ENCODE results near the gene SORCS2.

The SORCS2 gene

DNA sequence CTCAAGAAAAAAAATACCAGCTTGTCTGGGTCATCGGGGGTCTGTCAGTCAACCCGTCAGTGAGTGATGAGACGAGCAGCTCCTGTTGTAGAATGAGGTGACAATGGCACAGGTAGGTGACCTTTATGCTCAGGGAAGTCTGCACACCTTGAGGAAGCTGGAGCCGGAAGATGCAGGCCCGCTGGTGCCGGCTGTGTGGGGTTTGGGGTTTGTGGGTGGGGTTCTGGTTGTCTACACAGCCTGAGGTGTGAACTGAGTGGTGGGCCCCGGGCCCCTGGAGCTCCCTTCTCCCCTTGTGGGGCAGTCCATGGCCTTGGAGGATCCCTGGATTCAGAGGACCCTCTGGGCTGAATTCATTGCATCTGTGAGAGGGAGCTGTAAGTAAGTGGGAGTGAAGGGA is 75.5 kb downstream of the SORCS2 start:
- no peak overlapping the region for H3K18ac ChIP-seq (ENCODE audit: low read length)
- H2AFZ ChIP-seq (ENCODE audit: insufficient read depth, low read length, poor library complexity): no peak overlapping the region
- no peaks in the 10 kb centered on the region for H3K79me1 ChIP-seq (ENCODE audit: low read length)
- H3K4me1 ChIP-seq (ENCODE audit: control insufficient read depth in 1 of 2, insufficient read depth in 2 of 2, low read length in 2 of 2): no peaks in the 10 kb centered on the region
- no peak overlapping the region for H2BK120ac ChIP-seq (ENCODE audit: insufficient read depth, low read length, poor library complexity)
- H4K91ac ChIP-seq (ENCODE audit: low read depth, low read length): no peak overlapping the region
- no peak overlapping the region for H2BK5ac ChIP-seq (ENCODE audit: low read depth, low read length, poor library complexity)
- no peak overlapping the region for H3K4ac ChIP-seq (ENCODE audit: low read depth, low read length)
- H3K36me3 ChIP-seq (ENCODE audit: control insufficient read depth in 1 of 2, insufficient read depth in 2 of 2, low read length in 2 of 2): no peaks in the 10 kb centered on the region
- H3K27me3 ChIP-seq (ENCODE audit: insufficient read depth, low read length): no peaks in the 10 kb centered on the region
- H3K79me2 ChIP-seq (ENCODE audit: control insufficient read depth, insufficient read depth, low read length, poor library complexity): no peaks in the 10 kb centered on the region
- H2AK5ac ChIP-seq (ENCODE audit: low read length): no peak overlapping the region
- no peak overlapping the region for H3K4me2 ChIP-seq (ENCODE audit: low read length)
- no peak for DNase-seq
- no peak overlapping the region for H3K4me3 ChIP-seq (ENCODE audit: low read depth, low read length)
- H3K27ac ChIP-seq (ENCODE audit: low read depth, low read length): no peak overlapping the region
- H3K14ac ChIP-seq (ENCODE audit: low read length): no peak overlapping the region
- H4K8ac ChIP-seq (ENCODE audit: low read depth, low read length): no peak overlapping the region
- H2BK12ac ChIP-seq (ENCODE audit: low read length): no peak overlapping the region
- no peak overlapping the region for H3K23ac ChIP-seq (ENCODE audit: low read length)
- H4K12ac ChIP-seq (ENCODE audit: low read depth, low read length): no peak overlapping the region
- H3K9ac ChIP-seq (ENCODE audit: low read length): no peak overlapping the region
- H3K9me3 ChIP-seq (ENCODE audit: insufficient read depth, low read depth, low read length): peaks cover 4% of the 10 kb centered on the region
- WGBS (ENCODE audit: extremely low coverage, insufficient coverage, insufficient read length): no CpG with 5 or more reads among the region's 7 CpGs

DNA sequence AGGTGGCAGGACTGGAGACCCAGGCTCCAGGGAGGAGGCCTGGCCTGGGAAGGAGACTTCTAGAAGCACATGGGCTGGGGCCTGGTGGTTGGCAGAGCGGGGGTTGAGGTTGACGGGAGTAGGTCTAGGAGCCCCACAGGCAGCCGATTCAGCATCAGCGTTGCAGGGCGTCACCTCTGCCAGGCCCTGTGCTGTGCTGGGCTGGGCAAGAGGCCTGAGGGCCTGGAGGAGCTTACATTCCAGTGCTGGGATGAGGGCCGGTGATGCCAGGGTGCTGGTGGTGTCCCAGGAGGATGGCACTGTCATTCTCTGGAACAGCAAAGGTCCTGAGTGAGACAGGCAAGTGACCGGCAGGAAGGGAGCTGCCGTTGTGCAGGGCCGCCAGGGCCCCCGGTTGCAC is 76.6 kb downstream of the SORCS2 start:
- WGBS (ENCODE audit: extremely low coverage, insufficient coverage, insufficient read length): no CpG with 5 or more reads among the region's 10 CpGs
- H3K27ac ChIP-seq (ENCODE audit: low read depth, low read length): no peak overlapping the region
- no peak overlapping the region for H2AK5ac ChIP-seq (ENCODE audit: low read length)
- no peak overlapping the region for H4K12ac ChIP-seq (ENCODE audit: low read depth, low read length)
- peaks cover 0 to 4% of the 10 kb centered on the region in 2 experiments for H3K4me1 ChIP-seq (ENCODE audit: control insufficient read depth in 1 of 2, insufficient read depth in 2 of 2, low read length in 2 of 2)
- H3K23ac ChIP-seq (ENCODE audit: low read length): no peak overlapping the region
- H3K4me3 ChIP-seq (ENCODE audit: low read depth, low read length): no peak overlapping the region
- no peak overlapping the region for H3K4ac ChIP-seq (ENCODE audit: low read depth, low read length)
- H3K18ac ChIP-seq (ENCODE audit: low read length): no peak overlapping the region
- H3K9me3 ChIP-seq (ENCODE audit: insufficient read depth, low read depth, low read length): peaks cover 4% of the 10 kb centered on the region
- no peaks in the 10 kb centered on the region for H3K36me3 ChIP-seq (ENCODE audit: control insufficient read depth in 1 of 2, insufficient read depth in 2 of 2, low read length in 2 of 2)
- no peak overlapping the region for H3K14ac ChIP-seq (ENCODE audit: low read length)
- no peaks in the 10 kb centered on the region for H3K27me3 ChIP-seq (ENCODE audit: insufficient read depth, low read length)
- H3K79me1 ChIP-seq (ENCODE audit: low read length): no peaks in the 10 kb centered on the region
- no peaks in the 10 kb centered on the region for H3K79me2 ChIP-seq (ENCODE audit: control insufficient read depth, insufficient read depth, low read length, poor library complexity)
- no peak overlapping the region for H2AFZ ChIP-seq (ENCODE audit: insufficient read depth, low read length, poor library complexity)
- H3K4me2 ChIP-seq (ENCODE audit: low read length): no peak overlapping the region
- H2BK12ac ChIP-seq (ENCODE audit: low read length): no peak overlapping the region
- no peak overlapping the region for H3K9ac ChIP-seq (ENCODE audit: low read length)
- H4K8ac ChIP-seq (ENCODE audit: low read depth, low read length): no peak overlapping the region
- H2BK5ac ChIP-seq (ENCODE audit: low read depth, low read length, poor library complexity): no peak overlapping the region
- H2BK120ac ChIP-seq (ENCODE audit: insufficient read depth, low read length, poor library complexity): no peak overlapping the region
- no peak for DNase-seq
- no peak overlapping the region for H4K91ac ChIP-seq (ENCODE audit: low read depth, low read length)

DNA sequence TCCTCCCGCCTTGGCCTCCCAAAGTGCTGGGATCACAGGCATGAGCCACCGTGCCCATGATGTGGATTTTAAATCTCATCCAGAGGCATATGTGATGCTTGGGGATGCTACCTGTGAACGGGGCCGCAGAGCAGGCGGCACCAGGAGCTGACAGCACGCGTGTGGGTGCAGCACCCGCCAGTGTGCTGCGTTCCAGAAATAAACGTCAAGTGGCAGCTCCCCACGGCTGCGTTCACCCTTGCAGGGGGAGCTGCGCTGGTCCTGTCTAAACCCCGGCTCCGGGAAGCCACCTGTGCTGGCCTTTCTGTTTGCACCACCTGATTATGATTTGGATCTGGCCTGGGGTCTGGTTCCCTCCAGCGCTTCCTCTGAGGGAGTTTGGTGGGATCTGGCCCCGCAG is 77.8 kb downstream of the SORCS2 start:
- no peaks in the 10 kb centered on the region for H3K36me3 ChIP-seq (ENCODE audit: control insufficient read depth in 1 of 2, insufficient read depth in 2 of 2, low read length in 2 of 2)
- H3K9ac ChIP-seq (ENCODE audit: low read length): no peak overlapping the region
- H2BK120ac ChIP-seq (ENCODE audit: insufficient read depth, low read length, poor library complexity): no peak overlapping the region
- no peak overlapping the region for H3K4me3 ChIP-seq (ENCODE audit: low read depth, low read length)
- no peak overlapping the region for H3K4ac ChIP-seq (ENCODE audit: low read depth, low read length)
- no peak overlapping the region for H2AFZ ChIP-seq (ENCODE audit: insufficient read depth, low read length, poor library complexity)
- no CpG with 5 or more reads among the region's 17 CpGs for WGBS (ENCODE audit: extremely low coverage, insufficient coverage, insufficient read length)
- H3K4me1 ChIP-seq (ENCODE audit: control insufficient read depth in 1 of 2, insufficient read depth in 2 of 2, low read length in 2 of 2): peaks cover 0 to 4% of the 10 kb centered on the region in 2 experiments
- H4K91ac ChIP-seq (ENCODE audit: low read depth, low read length): no peak overlapping the region
- no peak overlapping the region for H2BK12ac ChIP-seq (ENCODE audit: low read length)
- no peak overlapping the region for H3K4me2 ChIP-seq (ENCODE audit: low read length)
- no peak overlapping the region for H3K14ac ChIP-seq (ENCODE audit: low read length)
- H2BK5ac ChIP-seq (ENCODE audit: low read depth, low read length, poor library complexity): no peak overlapping the region
- no peaks in the 10 kb centered on the region for H3K79me1 ChIP-seq (ENCODE audit: low read length)
- peaks cover 4% of the 10 kb centered on the region for H3K9me3 ChIP-seq (ENCODE audit: insufficient read depth, low read depth, low read length)
- no peak overlapping the region for H3K18ac ChIP-seq (ENCODE audit: low read length)
- DNase-seq: no peak
- no peaks in the 10 kb centered on the region for H3K27me3 ChIP-seq (ENCODE audit: insufficient read depth, low read length)
- H3K23ac ChIP-seq (ENCODE audit: low read length): no peak overlapping the region
- H3K79me2 ChIP-seq (ENCODE audit: control insufficient read depth, insufficient read depth, low read length, poor library complexity): no peaks in the 10 kb centered on the region
- H3K27ac ChIP-seq (ENCODE audit: low read depth, low read length): no peak overlapping the region
- no peak overlapping the region for H2AK5ac ChIP-seq (ENCODE audit: low read length)
- H4K8ac ChIP-seq (ENCODE audit: low read depth, low read length): no peak overlapping the region
- H4K12ac ChIP-seq (ENCODE audit: low read depth, low read length): no peak overlapping the region

DNA sequence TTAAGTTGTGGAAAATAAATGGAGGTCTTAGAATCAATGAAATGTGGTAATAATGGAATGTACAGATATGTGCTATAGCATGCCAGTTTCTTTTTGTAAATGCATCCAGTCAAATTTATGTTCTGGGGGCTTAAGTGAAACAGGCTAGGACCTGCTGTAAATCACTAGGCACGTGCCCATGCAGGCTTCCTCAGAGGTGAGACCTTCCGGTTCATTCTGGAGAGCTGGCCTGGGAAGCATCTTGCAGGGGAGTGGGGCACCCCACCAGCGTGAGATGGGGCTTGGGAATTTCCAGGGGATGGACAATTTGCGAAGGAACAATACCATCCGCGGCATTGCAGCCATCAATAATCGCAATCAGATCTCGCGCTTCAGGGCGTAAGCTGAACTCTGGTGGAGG is 80.1 kb downstream of the SORCS2 start:
- no CpG with 5 or more reads among the region's 10 CpGs for WGBS (ENCODE audit: extremely low coverage, insufficient coverage, insufficient read length)
- Histone ChIP-seq H2BK120ac (ENCODE audit: insufficient read depth, low read length, poor library complexity) (no peak overlapping the region), H4K8ac (ENCODE audit: low read depth, low read length) (no peak overlapping the region)

More for the DNA sequence above, 80.1 kb downstream of the SORCS2 start:
- H2AFZ ChIP-seq (ENCODE audit: insufficient read depth, low read length, poor library complexity): no peak overlapping the region
- H3K14ac ChIP-seq (ENCODE audit: low read length): no peak overlapping the region
- no peak overlapping the region for H2BK12ac ChIP-seq (ENCODE audit: low read length)
- H3K4me1 ChIP-seq (ENCODE audit: control insufficient read depth in 1 of 2, insufficient read depth in 2 of 2, low read length in 2 of 2): peaks cover 0 to 4% of the 10 kb centered on the region in 2 experiments
- H3K23ac ChIP-seq (ENCODE audit: low read length): no peak overlapping the region
- no peak overlapping the region for H3K27ac ChIP-seq (ENCODE audit: low read depth, low read length)
- H3K4me3 ChIP-seq (ENCODE audit: low read depth, low read length): no peak overlapping the region
- no peak overlapping the region for H4K91ac ChIP-seq (ENCODE audit: low read depth, low read length)
- H3K27me3 ChIP-seq (ENCODE audit: insufficient read depth, low read length): no peaks in the 10 kb centered on the region
- no peak overlapping the region for H2AK5ac ChIP-seq (ENCODE audit: low read length)
- H2BK5ac ChIP-seq (ENCODE audit: low read depth, low read length, poor library complexity): no peak overlapping the region
- no peak for DNase-seq
- no peak overlapping the region for H3K4me2 ChIP-seq (ENCODE audit: low read length)
- H3K9me3 ChIP-seq (ENCODE audit: insufficient read depth, low read depth, low read length): peaks cover 2% of the 10 kb centered on the region
- no peaks in the 10 kb centered on the region for H3K36me3 ChIP-seq (ENCODE audit: control insufficient read depth in 1 of 2, insufficient read depth in 2 of 2, low read length in 2 of 2)
- H4K12ac ChIP-seq (ENCODE audit: low read depth, low read length): no peak overlapping the region
- no peaks in the 10 kb centered on the region for H3K79me2 ChIP-seq (ENCODE audit: control insufficient read depth, insufficient read depth, low read length, poor library complexity)
- no peak overlapping the region for H3K18ac ChIP-seq (ENCODE audit: low read length)
- H3K4ac ChIP-seq (ENCODE audit: low read depth, low read length): no peak overlapping the region
- no peak overlapping the region for H3K9ac ChIP-seq (ENCODE audit: low read length)
- no peaks in the 10 kb centered on the region for H3K79me1 ChIP-seq (ENCODE audit: low read length)

Data from trophoblast cell (in vitro differentiated cells and primary cell).